Measurements from ENCODE around the gene TMEM212. TPM values are rescaled to one million over a fixed set of nuclear protein-coding genes. Genes with fewer than 3 reads are reported as not detected.
A peak's percentile ranks its signal among the peaks of the same experiment; 100 is the strongest.

TMEM212 gene
- total RNA-seq, 4 donors from 2014 or later = not detected

DNA sequence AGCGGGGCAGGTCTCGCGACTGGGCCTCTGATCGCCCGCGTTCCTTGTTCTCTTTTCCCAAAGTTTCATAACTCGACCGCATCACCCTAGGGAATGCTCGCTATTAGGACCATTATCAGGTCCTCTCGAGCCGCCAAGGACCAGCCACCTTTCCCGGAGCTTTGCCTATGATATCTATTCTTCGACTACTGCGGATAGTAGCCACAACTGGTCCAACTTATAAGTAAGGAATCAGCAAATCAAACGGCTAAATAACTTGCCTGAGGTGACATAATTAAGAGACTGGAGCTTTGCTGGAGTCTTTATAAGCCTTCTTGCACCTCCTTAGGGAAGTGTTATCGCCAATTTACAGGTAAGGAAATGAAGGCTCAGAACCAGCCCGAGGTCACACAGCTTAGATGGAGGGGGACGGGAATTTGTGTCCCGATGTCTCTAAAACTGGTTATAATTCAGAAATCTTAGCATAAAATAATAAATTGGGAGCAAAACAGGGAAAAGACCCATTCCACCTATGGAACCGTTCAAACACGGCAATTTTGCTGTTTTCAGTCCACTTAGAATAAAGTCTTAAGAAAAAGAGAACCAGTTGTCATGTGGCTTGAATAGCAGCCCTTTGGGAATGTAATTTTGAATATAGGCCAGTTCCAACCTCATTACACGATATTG, 32.4 kb upstream of the TMEM212 start:
- Histone ChIP-seq H3K4me3 (peak overlapping the region; percentile 47 to 77 (median 59)), H3K27me3 (no peaks in the 10 kb centered on the region), H3K4me1 (peaks cover 0 to 10% (median 3%) of the 10 kb centered on the region in 4 donors), H3K9me3 (no peaks in the 10 kb centered on the region), H3K27ac (peak overlapping the region; percentile 75 to 97 (median 92)), H3K36me3 (no peaks in the 10 kb centered on the region)
- DNase-seq = no peak
- peak; percentile 4 to 22 for TF ChIP-seq POLR2A (IDR thresholded peaks at IDR 0.05)
- TF ChIP-seq, protein P1, sequence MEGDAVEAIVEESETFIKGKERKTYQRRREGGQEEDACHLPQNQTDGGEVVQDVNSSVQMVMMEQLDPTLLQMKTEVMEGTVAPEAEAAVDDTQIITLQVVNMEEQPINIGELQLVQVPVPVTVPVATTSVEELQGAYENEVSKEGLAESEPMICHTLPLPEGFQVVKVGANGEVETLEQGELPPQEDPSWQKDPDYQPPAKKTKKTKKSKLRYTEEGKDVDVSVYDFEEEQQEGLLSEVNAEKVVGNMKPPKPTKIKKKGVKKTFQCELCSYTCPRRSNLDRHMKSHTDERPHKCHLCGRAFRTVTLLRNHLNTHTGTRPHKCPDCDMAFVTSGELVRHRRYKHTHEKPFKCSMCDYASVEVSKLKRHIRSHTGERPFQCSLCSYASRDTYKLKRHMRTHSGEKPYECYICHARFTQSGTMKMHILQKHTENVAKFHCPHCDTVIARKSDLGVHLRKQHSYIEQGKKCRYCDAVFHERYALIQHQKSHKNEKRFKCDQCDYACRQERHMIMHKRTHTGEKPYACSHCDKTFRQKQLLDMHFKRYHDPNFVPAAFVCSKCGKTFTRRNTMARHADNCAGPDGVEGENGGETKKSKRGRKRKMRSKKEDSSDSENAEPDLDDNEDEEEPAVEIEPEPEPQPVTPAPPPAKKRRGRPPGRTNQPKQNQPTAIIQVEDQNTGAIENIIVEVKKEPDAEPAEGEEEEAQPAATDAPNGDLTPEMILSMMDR (IDR thresholded peaks at IDR 0.05) = no peak

GRCh38 chr3:171811295-171811912, 31.7 kb upstream of the TMEM212 start:
- TF ChIP-seq, protein P1 (IDR thresholded peaks at IDR 0.05) = no peak
- TF ChIP-seq POLR2A (IDR thresholded peaks at IDR 0.05) = no peak
- Histone ChIP-seq H3K9me3 (no peaks in the 10 kb centered on the region), H3K27ac (peak overlapping the region; percentile 75 to 97 (median 92)), H3K27me3 (no peaks in the 10 kb centered on the region), H3K4me3 (no peak overlapping the region), H3K4me1 (peaks cover 0 to 10% (median 3%) of the 10 kb centered on the region in 4 donors), H3K36me3 (no peaks in the 10 kb centered on the region)
- no peak for DNase-seq

GRCh38 chr3:171811913-171812335, 31.2 kb upstream of the TMEM212 start:
- H3K4me3 ChIP-seq = no peak overlapping the region
- no peaks in the 10 kb centered on the region for H3K9me3 ChIP-seq
- no peaks in the 10 kb centered on the region for H3K36me3 ChIP-seq
- TF ChIP-seq, protein P1 (IDR thresholded peaks at IDR 0.05) = no peak
- TF ChIP-seq POLR2A (IDR thresholded peaks at IDR 0.05) = no peak
- no peak for DNase-seq
- peaks cover 0 to 10% (median 2%) of the 10 kb centered on the region in 4 donors for H3K4me1 ChIP-seq
- peak overlapping the region in 3 of 4 donors; percentile 75 to 97 (median 96) for H3K27ac ChIP-seq
- no peaks in the 10 kb centered on the region for H3K27me3 ChIP-seq

GRCh38 chr3:171812811-171813210, 30.3 kb upstream of the TMEM212 start:
- no peak for DNase-seq
- H3K4me3 ChIP-seq = no peak overlapping the region
- no peaks in the 10 kb centered on the region for H3K27me3 ChIP-seq
- no peaks in the 10 kb centered on the region for H3K36me3 ChIP-seq
- H3K27ac ChIP-seq = no peak overlapping the region
- no peak for TF ChIP-seq POLR2A (IDR thresholded peaks at IDR 0.05)
- TF ChIP-seq, protein P1 (IDR thresholded peaks at IDR 0.05) = no peak
- H3K4me1 ChIP-seq = peaks cover 0 to 10% (median 0%) of the 10 kb centered on the region in 4 donors
- no peaks in the 10 kb centered on the region for H3K9me3 ChIP-seq

DNA sequence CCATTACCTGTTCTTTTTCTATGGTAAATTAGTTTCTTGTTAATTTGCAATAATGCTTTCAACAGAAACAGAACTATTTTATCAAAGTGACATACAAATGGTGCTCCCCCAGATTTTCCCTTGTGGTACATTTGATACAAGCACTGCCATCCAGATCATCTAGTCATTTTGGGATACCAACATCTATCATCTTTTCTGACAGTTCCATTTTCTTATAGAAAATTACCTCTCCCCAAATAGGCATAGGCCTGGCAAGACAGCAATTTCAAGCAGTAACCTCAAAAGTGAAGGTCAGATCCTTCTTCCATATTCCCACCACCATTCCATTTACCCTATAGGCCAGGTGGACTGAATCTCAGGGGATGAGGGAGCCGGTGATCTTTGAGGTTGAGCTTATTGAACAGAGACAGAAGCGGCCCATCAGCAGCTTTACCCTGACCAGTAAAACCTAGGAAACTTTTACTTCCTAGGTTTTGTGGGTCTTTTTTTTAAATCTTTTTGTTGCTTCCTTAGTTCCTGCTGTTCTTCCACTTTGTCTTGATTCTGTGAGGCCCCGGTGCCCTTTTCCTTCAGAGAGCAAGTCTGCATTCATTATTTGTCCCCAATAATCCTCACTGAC, 29.8 kb upstream of the TMEM212 start:
- no peak for DNase-seq
- Histone ChIP-seq H3K4me1 (peaks cover 0 to 10% (median 0%) of the 10 kb centered on the region in 4 donors), H3K27me3 (no peaks in the 10 kb centered on the region), H3K36me3 (no peaks in the 10 kb centered on the region), H3K4me3 (no peak overlapping the region), H3K27ac (no peak overlapping the region), H3K9me3 (no peaks in the 10 kb centered on the region)
- no peak for TF ChIP-seq POLR2A (IDR thresholded peaks at IDR 0.05)
- TF ChIP-seq, protein P1 (IDR thresholded peaks at IDR 0.05) = no peak
